GM23338 (cell line): Measurements from ENCODE around the gene FAM43A. TPM values are rescaled to one million over a fixed set of nuclear protein-coding genes. Genes with fewer than 3 reads are reported as not detected.

ENCODE experiments used
- ATAC-seq: fragments of 200-7000 bp; cut with Tn5 transposase; 3 replicates; pipeline ENCODE4 v1.9.1; 2020
- DNase-seq: peaks from one replicate; pipeline ENCODE4 v3.0.0-alpha.2; 2015; ENCODE audit warnings: low spot score
- H2AFZ ChIP-seq: fragments of 200-600 bp; sonication (generic); 2 replicates; pipeline ENCODE4 v1.8.0; 2016; ENCODE audit warnings: antibody characterized with exemption, mild to moderate bottlenecking, moderate library complexity
- H3F3A ChIP-seq: fragments of 200-600 bp; sonication (generic); replicated peaks from 2 replicates; pipeline ENCODE4 v1.8.0; 2017; ENCODE audit warnings: antibody characterized with exemption, mixed run types, low read depth
- H3K27ac ChIP-seq: fragments of 200-600 bp; sonication (generic); 2 replicates; pipeline ENCODE4 v1.6.1; 2016; ENCODE audit warnings: low read depth
- H3K27me3 ChIP-seq: fragments of 200-600 bp; sonication (generic); 2 replicates; pipeline ENCODE4 v1.8.0; 2016; ENCODE audit warnings: mild to moderate bottlenecking, mixed run types, moderate library complexity; ENCODE audit not compliant: insufficient read depth
- H3K36me3 ChIP-seq: fragments of 200-600 bp; sonication (generic); 2 replicates; pipeline ENCODE4 v1.8.0; 2016; ENCODE audit warnings: mild to moderate bottlenecking; ENCODE audit not compliant: insufficient read depth
- H3K4me1 ChIP-seq: fragments of 200-600 bp; sonication (generic); 2 replicates; pipeline ENCODE4 v1.8.0; 2016; ENCODE audit warnings: mild to moderate bottlenecking, moderate library complexity; ENCODE audit not compliant: insufficient read depth
- H3K4me2 ChIP-seq: fragments of 200-600 bp; sonication (generic); 2 replicates; pipeline ENCODE4 v1.7.1; 2017; ENCODE audit warnings: mixed run types
- H3K4me3 ChIP-seq: fragments of 200-600 bp; sonication (generic); 2 replicates; pipeline ENCODE4 v1.6.1; 2016; ENCODE audit warnings: mixed run types
- H3K79me2 ChIP-seq: fragments of 200-600 bp; sonication (generic); replicated peaks from 2 replicates; pipeline ENCODE4 v1.8.0; 2017; ENCODE audit warnings: mild to moderate bottlenecking; ENCODE audit not compliant: insufficient read depth
- H3K9me2 ChIP-seq: fragments of 200-600 bp; sonication (generic); 2 replicates; pipeline ENCODE4 v1.8.0; 2017; ENCODE audit not compliant: insufficient read depth
- H4K20me1 ChIP-seq: fragments of 200-600 bp; sonication (generic); replicated peaks from 2 replicates; pipeline ENCODE4 v1.8.0; 2017; ENCODE audit warnings: mild to moderate bottlenecking; ENCODE audit not compliant: insufficient read depth
- H3K27ac Mint-ChIP-seq: 2 replicates; pipeline ENCODE4 v1.8.0; 2020; ENCODE audit warnings: inconsistent platforms, mild to moderate bottlenecking, moderate library complexity, mixed read lengths
- H3K27me3 Mint-ChIP-seq: 3 replicates; pipeline ENCODE4 v1.8.0; 2022; ENCODE audit warnings: low read depth, mild to moderate bottlenecking, moderate library complexity, mixed read lengths, inconsistent platforms; ENCODE audit not compliant: insufficient read depth, poor library complexity
- H3K36me3 Mint-ChIP-seq: 3 replicates; pipeline ENCODE4 v1.8.0; 2021; ENCODE audit warnings: low read depth, mild to moderate bottlenecking, inconsistent platforms, moderate library complexity, mixed read lengths
- H3K4me1 Mint-ChIP-seq: 3 replicates; pipeline ENCODE4 v1.8.0; 2020; ENCODE audit warnings: mild to moderate bottlenecking, inconsistent platforms, mixed read lengths
- H3K4me3 Mint-ChIP-seq: 3 replicates; pipeline ENCODE4 v1.8.0; 2021; ENCODE audit warnings: moderate library complexity, mild to moderate bottlenecking, inconsistent platforms, mixed read lengths
- H3K9me3 Mint-ChIP-seq: 3 replicates; pipeline ENCODE4 v1.8.0; 2020; ENCODE audit warnings: moderate library complexity, mild to moderate bottlenecking, inconsistent platforms, mixed read lengths
- EZH2 ChIP-seq: fragments of 200-600 bp; sonication (generic); IDR thresholded peaks from one replicate; pipeline ENCODE4 v1.8.0; 2017; ENCODE audit warnings: antibody characterized with exemption, mild to moderate bottlenecking, low read depth; ENCODE audit not compliant: unreplicated experiment
- JUNB ChIP-seq: IDR thresholded peaks from one replicate; pipeline ENCODE4 v1.6.1; 2016; ENCODE audit warnings: antibody characterized with exemption; ENCODE audit not compliant: unreplicated experiment
- NANOG ChIP-seq: IDR thresholded peaks from 2 replicates; pipeline ENCODE4 v1.6.1; 2016; ENCODE audit warnings: antibody characterized with exemption, borderline replicate concordance
- POLR2AphosphoS5 ChIP-seq: IDR thresholded peaks from 2 replicates; pipeline ENCODE4 v1.6.1; 2016; ENCODE audit warnings: antibody characterized with exemption, low read depth
- ZNF114 ChIP-seq: fragments of 250-450 bp; sonication (Bioruptor Pico); IDR thresholded peaks from 2 replicates; pipeline ENCODE4 v1.5.0; 2020; ENCODE audit warnings: mild to moderate bottlenecking, moderate library complexity
- ZNF331 ChIP-seq: fragments of 250-450 bp; sonication (Bioruptor Pico); IDR thresholded peaks from 2 replicates; pipeline ENCODE4 v1.5.0; 2020; ENCODE audit warnings: low read depth, mild to moderate bottlenecking, moderate library complexity
- polyA plus RNA-seq: library from polyadenylated mRNA; unstranded; fragments of >200 nt; fragmentation: Nextera tagmentation; extraction: Ambion mirVana; gene quantifications from 2 replicates; pipeline ENCODE4 v1.2.1, GENCODE V29; 2016
- total RNA-seq: library from RNA; depleted of rRNA; stranded (reverse); fragments of >200 nt; shearing (Covaris generic); gene quantifications from 2 replicates; pipeline ENCODE4 v1.2.3, GENCODE V29; 2014
- TF ChIP-seq, protein P1 (sequence below), 2 experiments: fragments of 200-600 bp in 1 of 2; sonication (generic) in 1 of 2; conservative IDR thresholded peaks; 2 replicates each; pipeline versions ENCODE4 v1.5.1 to v1.6.1; 2016 to 2017; ENCODE audit warnings: antibody characterized with exemption in 2 of 2, low read depth in 2 of 2, mild to moderate bottlenecking in 2 of 2, moderate library complexity in 1 of 2
- TF ChIP-seq, protein P2 (sequence below): IDR thresholded peaks from one replicate; pipeline ENCODE4 v1.6.1; 2018; ENCODE audit warnings: antibody characterized with exemption; ENCODE audit not compliant: unreplicated experiment
- TF ChIP-seq, protein P3 (sequence below): IDR thresholded peaks from 2 replicates; pipeline ENCODE4 v1.6.1; 2016; ENCODE audit warnings: antibody characterized with exemption
- TF ChIP-seq, protein P4 (sequence below): fragments of 250-450 bp; sonication (Bioruptor Pico); IDR thresholded peaks from 2 replicates; pipeline ENCODE4 v1.5.0; 2020; ENCODE audit warnings: mild to moderate bottlenecking, moderate library complexity

Gene FAM43A
- total and polyA plus RNA-seq, 2 experiments from 2014 or later = 2.4 to 6.4 TPM

DNA sequence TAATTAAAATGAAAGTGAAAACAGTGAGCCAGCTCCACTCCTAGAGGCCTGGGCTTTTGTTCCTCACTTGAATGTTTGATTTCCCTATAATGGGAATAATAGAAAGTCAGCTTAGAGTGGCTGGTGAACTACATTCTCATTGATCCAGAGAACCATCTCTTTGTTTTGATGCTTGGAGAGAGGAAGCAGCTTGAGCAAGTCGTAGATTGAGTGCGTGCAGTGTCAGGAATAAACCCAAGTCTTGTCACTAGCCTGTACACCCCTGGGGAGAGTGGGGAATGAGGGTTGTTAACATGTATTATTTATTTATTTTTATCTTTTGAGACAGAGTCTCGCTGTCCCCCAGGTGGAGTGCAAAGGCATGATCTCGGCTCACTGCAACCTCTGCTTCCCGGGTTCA, 12.8 kb upstream of the FAM43A start (continued):
- TF ChIP-seq, protein P1, sequence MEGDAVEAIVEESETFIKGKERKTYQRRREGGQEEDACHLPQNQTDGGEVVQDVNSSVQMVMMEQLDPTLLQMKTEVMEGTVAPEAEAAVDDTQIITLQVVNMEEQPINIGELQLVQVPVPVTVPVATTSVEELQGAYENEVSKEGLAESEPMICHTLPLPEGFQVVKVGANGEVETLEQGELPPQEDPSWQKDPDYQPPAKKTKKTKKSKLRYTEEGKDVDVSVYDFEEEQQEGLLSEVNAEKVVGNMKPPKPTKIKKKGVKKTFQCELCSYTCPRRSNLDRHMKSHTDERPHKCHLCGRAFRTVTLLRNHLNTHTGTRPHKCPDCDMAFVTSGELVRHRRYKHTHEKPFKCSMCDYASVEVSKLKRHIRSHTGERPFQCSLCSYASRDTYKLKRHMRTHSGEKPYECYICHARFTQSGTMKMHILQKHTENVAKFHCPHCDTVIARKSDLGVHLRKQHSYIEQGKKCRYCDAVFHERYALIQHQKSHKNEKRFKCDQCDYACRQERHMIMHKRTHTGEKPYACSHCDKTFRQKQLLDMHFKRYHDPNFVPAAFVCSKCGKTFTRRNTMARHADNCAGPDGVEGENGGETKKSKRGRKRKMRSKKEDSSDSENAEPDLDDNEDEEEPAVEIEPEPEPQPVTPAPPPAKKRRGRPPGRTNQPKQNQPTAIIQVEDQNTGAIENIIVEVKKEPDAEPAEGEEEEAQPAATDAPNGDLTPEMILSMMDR (conservative IDR thresholded peaks at IDR 0.05; ENCODE audit: low read depth in 2 of 2) = no peak
- TF ChIP-seq JUNB = no peak
- no peak for TF ChIP-seq POLR2AphosphoS5
- TF ChIP-seq, protein P2, sequence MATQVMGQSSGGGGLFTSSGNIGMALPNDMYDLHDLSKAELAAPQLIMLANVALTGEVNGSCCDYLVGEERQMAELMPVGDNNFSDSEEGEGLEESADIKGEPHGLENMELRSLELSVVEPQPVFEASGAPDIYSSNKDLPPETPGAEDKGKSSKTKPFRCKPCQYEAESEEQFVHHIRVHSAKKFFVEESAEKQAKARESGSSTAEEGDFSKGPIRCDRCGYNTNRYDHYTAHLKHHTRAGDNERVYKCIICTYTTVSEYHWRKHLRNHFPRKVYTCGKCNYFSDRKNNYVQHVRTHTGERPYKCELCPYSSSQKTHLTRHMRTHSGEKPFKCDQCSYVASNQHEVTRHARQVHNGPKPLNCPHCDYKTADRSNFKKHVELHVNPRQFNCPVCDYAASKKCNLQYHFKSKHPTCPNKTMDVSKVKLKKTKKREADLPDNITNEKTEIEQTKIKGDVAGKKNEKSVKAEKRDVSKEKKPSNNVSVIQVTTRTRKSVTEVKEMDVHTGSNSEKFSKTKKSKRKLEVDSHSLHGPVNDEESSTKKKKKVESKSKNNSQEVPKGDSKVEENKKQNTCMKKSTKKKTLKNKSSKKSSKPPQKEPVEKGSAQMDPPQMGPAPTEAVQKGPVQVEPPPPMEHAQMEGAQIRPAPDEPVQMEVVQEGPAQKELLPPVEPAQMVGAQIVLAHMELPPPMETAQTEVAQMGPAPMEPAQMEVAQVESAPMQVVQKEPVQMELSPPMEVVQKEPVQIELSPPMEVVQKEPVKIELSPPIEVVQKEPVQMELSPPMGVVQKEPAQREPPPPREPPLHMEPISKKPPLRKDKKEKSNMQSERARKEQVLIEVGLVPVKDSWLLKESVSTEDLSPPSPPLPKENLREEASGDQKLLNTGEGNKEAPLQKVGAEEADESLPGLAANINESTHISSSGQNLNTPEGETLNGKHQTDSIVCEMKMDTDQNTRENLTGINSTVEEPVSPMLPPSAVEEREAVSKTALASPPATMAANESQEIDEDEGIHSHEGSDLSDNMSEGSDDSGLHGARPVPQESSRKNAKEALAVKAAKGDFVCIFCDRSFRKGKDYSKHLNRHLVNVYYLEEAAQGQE = no peak
- no peak for TF ChIP-seq NANOG
- no peak for TF ChIP-seq EZH2
- no peak for TF ChIP-seq ZNF331 (CRISPR knock-in tag)

DNA sequence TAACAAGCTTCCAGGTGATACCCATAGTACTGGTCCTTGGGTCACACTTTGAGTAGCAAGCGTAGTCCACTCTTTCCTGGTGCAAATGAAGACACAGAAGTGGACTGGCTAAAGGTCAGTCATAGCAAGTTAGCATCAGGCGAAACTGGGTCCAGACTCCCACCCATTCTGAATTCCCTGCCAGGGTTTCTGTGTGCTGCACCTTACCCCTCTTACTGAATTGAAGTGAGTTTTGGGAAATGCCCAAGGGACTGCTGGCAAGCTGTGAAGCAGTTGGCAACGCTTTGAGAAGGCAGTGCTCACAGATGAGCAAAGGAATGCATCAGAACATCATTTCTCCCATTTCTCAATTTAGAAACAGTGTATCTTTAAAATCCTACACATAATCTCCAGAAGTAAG, 11.9 kb upstream of the FAM43A start:
- Histone ChIP-seq H2AFZ (no peak overlapping the region), H3K4me3 (no peak overlapping the region), H3K27ac (no peak overlapping the region), H3K27me3 (no peaks in the 10 kb centered on the region), H3F3A (no peaks in the 10 kb centered on the region), H3K4me1 (peaks cover 3% of the 10 kb centered on the region), H3K4me2 (no peak overlapping the region), H3K79me2 (peaks cover 31% of the 10 kb centered on the region), H4K20me1 (peaks cover 9% of the 10 kb centered on the region), H3K36me3 (peaks cover 4% of the 10 kb centered on the region; the same call in 1 of the 2 replicates), H3K9me2 (no peaks in the 10 kb centered on the region)
- Mint-ChIP-seq H3K27me3 (peaks cover 4% of the 10 kb centered on the region), H3K9me3 (no peaks in the 10 kb centered on the region), H3K27ac (no peak overlapping the region), H3K4me1 (peaks cover 9% of the 10 kb centered on the region), H3K36me3 (peaks cover 11% of the 10 kb centered on the region; the same call in 2 of the 3 replicates), H3K4me3 (peak overlapping the region; percentile 34; the same call in 1 of the 3 replicates)
- ATAC-seq = no peak
- no peak for DNase-seq
- TF ChIP-seq NANOG = no peak
- TF ChIP-seq POLR2AphosphoS5 = no peak
- no peak for TF ChIP-seq EZH2
- no peak for TF ChIP-seq JUNB
- TF ChIP-seq, protein P3, sequence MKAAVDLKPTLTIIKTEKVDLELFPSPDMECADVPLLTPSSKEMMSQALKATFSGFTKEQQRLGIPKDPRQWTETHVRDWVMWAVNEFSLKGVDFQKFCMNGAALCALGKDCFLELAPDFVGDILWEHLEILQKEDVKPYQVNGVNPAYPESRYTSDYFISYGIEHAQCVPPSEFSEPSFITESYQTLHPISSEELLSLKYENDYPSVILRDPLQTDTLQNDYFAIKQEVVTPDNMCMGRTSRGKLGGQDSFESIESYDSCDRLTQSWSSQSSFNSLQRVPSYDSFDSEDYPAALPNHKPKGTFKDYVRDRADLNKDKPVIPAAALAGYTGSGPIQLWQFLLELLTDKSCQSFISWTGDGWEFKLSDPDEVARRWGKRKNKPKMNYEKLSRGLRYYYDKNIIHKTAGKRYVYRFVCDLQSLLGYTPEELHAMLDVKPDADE = no peak
- no peak for TF ChIP-seq ZNF114 (CRISPR knock-in tag)
- TF ChIP-seq, protein P4, sequence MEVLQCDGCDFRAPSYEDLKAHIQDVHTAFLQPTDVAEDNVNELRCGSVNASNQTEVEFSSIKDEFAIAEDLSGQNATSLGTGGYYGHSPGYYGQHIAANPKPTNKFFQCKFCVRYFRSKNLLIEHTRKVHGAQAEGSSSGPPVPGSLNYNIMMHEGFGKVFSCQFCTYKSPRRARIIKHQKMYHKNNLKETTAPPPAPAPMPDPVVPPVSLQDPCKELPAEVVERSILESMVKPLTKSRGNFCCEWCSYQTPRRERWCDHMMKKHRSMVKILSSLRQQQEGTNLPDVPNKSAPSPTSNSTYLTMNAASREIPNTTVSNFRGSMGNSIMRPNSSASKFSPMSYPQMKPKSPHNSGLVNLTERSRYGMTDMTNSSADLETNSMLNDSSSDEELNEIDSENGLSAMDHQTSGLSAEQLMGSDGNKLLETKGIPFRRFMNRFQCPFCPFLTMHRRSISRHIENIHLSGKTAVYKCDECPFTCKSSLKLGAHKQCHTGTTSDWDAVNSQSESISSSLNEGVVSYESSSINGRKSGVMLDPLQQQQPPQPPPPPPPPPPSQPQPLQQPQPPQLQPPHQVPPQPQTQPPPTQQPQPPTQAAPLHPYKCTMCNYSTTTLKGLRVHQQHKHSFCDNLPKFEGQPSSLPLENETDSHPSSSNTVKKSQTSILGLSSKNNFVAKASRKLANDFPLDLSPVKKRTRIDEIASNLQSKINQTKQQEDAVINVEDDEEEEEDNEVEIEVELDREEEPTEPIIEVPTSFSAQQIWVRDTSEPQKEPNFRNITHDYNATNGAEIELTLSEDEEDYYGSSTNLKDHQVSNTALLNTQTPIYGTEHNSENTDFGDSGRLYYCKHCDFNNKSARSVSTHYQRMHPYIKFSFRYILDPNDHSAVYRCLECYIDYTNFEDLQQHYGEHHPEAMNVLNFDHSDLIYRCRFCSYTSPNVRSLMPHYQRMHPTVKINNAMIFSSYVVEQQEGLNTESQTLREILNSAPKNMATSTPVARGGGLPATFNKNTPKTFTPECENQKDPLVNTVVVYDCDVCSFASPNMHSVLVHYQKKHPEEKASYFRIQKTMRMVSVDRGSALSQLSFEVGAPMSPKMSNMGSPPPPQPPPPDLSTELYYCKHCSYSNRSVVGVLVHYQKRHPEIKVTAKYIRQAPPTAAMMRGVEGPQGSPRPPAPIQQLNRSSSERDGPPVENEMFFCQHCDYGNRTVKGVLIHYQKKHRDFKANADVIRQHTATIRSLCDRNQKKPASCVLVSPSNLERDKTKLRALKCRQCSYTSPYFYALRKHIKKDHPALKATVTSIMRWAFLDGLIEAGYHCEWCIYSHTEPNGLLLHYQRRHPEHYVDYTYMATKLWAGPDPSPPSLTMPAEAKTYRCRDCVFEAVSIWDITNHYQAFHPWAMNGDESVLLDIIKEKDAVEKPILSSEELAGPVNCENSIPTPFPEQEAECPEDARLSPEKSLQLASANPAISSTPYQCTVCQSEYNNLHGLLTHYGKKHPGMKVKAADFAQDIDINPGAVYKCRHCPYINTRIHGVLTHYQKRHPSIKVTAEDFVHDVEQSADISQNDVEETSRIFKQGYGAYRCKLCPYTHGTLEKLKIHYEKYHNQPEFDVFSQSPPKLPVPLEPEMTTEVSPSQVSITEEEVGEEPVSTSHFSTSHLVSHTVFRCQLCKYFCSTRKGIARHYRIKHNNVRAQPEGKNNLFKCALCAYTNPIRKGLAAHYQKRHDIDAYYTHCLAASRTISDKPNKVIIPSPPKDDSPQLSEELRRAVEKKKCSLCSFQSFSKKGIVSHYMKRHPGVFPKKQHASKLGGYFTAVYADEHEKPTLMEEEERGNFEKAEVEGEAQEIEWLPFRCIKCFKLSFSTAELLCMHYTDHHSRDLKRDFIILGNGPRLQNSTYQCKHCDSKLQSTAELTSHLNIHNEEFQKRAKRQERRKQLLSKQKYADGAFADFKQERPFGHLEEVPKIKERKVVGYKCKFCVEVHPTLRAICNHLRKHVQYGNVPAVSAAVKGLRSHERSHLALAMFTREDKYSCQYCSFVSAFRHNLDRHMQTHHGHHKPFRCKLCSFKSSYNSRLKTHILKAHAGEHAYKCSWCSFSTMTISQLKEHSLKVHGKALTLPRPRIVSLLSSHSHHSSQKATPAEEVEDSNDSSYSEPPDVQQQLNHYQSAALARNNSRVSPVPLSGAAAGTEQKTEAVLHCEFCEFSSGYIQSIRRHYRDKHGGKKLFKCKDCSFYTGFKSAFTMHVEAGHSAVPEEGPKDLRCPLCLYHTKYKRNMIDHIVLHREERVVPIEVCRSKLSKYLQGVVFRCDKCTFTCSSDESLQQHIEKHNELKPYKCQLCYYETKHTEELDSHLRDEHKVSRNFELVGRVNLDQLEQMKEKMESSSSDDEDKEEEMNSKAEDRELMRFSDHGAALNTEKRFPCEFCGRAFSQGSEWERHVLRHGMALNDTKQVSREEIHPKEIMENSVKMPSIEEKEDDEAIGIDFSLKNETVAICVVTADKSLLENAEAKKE (CRISPR knock-in tag) = no peak
